Eye (tissue), 1 donor: ENCODE results near the gene NUP62.

Experiments
- DNase-seq: peaks from one replicate; pipeline ENCODE4 v3.0.0-alpha.2; 2015

NUP62 gene

DNA sequence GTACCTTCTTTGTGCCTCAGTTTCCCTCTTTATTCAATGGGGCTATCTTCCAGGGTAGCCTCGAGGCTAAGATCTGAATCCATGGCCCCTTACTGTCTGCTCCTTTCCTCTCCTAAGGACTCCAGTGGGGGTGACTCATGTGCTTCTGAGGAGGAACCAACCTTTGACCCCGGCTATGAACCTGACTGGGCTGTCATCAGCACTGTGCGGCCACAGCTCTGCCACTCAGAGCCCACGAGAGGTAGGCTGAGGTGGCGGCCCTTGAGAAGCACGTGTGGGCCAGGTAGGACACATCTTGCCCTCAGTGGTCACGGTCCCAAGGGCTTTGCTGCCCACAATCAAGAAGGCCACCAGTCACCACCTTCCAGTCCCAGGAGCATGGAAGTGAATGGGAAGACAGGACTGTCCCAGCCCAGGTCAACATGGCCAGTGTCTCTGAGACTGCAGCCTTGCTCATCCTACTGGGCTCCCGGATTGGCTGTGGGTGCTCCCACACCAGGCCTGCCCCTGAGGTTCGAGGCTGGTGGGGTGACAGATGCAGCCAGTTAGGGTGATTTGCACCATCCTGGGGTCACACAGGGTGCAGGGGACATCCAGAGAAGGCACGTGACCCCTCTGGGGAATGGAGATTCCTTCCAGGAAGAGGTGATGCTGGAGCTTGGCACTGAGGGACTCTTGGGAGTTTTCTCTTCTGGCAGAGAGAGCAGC lies 49.0 kb downstream of the NUP62 start:
- DNase-seq, result no peak

DNA sequence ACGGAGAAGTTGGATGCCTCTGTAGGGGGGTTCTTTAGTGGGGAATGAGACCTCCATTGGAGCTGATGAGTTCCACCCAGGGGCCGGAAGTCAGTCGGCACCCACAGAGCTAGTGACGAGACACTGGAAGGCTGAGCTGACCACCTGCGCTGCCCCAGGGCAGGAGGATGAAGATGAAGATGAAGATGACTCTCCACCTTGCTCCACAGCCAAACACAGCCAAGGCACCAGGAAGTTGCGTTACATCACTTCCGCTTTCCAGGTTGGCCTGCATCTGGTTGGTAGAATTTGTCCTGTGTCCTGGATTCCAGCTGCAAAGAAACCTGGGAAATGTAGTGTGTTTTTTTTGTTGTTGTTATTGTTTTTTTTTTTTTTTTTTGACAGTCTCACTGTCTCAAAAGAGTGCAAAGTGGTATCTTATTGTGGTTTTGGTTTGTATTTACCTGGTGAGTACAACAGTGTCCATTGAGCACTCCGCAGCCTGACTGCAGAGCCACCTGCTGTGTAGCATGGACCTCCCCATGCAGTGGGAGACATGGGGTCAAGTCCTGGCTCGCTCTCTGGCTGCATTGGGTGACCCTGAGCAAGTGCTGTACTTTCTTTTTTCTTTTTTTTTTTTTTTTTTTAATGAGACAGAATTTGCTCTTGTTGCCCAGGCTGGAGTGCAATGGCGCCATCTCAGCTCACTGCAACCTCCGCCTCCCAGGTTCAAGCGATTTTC lies 49.9 kb downstream of the NUP62 start:
- no peak for DNase-seq

GRCh38 chr19:49878744-49879070 lies 50.6 kb downstream of the NUP62 start:
- no peak for DNase-seq

- DNase-seq, result peak; percentile 99
Observed at GRCh38 chr19:49877879-49878743, 51.2 kb downstream of the NUP62 start.

DNA sequence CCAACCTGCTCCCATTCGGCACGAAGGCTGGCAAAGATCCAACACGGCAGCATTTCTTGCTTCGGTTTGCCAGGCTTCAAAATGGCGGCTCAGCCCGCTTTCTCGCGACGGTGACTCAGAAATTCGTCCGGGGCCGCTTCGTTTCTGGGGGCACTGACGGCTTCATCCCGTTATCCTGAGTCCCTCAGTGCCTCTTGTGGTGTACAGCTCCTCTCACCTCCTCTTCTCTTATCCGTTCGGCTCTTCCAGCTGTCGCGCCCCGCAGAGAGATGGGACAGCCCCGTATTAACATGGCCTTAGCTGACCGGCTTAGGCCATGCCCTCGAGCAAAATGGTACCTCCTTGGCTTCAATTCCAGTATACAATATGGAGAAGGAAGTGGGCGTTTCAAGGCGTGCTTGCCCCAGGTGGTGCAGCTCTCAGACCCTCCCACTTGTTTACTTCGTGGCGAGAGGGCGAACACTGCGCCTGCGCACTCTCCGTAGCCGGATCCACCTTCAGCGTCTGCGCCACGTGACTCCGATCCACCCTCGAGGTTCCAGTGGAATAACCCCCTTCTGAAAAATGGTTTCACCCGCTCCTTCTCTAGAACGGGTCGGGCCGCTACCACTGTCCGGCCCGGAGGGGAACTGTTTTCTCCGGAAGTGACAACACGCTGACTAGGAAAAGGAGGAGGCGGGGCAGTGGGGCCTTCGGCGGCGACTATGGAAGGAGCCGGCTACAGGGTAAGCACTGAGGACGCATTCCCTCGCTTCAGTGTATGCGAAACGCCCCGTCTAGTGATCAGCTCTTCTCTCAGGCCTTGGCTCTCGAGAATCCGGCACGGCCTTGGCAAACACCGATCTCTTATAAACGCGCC lies 52.1 kb downstream of the NUP62 start, which contains the start of the genes AKT1S1 and TBC1D17:
Gene AKT1S1, minus strand, starts transcription at position 336 of the 859 bp plus-strand sequence. CDS start 4,060 bp downstream, outside the sequence.
Gene TBC1D17, plus strand, starts transcription at position 683 of the 859 bp plus-strand sequence. Its CDS starts 22 bp downstream, at position 705.
- peak; percentile 100 for DNase-seq

- DNase-seq, result peak; percentile 100
Observed at GRCh38 chr19:49876422-49877019, 52.8 kb downstream of the NUP62 start.

DNA sequence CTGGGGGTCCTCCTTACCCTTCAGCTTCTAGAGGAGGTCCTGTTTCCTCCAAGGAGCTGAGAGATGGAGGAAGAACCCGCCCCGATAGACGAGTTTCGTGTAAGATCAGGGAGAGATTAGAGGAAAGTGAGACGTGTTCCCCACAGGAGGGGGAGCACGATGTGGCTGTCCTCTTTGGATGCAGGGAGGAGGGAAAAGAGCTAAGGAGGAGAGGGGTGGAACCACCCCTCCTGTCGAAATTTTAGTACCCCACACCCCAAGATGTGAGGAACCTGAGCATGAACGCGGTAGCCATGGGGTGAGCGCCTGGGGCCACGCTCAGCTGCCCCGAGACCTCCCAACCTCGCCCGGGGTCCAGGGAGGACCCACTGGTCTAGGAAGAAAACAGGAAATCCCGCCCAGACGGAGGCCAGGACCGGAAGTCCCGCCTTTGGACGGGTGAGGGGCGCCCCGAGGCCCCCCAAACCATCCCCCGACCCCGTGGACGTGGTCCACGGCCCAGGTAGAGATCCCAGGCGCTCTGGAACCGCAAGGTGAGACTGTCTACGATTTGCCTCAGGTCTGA lies 53.4 kb downstream of the NUP62 start:
- DNase-seq, result peak; percentile 88

- no peak for DNase-seq
Observed at GRCh38 chr19:49875177-49875576, 54.1 kb downstream of the NUP62 start.

GRCh38 chr19:49874503-49875157 lies 54.7 kb downstream of the NUP62 start:
- no peak for DNase-seq

DNA sequence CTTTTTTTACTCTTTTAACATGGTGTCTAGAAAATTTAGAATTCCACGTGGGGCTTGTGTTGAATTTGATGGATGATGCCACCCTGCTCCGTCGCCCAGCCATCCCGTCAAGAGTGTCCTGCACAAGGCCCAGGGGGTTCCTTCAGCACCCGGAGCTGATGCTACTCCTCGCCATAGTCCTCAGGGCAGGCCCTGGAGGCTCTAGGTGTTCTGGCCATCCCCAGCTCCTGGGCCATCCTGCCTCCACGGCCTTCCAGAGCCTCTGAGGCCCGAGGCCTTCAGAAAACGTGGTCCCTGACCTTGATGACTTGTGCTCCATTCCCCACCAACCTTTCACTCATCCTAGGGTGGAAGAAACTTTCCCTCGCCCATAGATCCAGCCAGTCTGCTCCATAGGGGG lies 55.5 kb downstream of the NUP62 start:
- no peak for DNase-seq

DNA sequence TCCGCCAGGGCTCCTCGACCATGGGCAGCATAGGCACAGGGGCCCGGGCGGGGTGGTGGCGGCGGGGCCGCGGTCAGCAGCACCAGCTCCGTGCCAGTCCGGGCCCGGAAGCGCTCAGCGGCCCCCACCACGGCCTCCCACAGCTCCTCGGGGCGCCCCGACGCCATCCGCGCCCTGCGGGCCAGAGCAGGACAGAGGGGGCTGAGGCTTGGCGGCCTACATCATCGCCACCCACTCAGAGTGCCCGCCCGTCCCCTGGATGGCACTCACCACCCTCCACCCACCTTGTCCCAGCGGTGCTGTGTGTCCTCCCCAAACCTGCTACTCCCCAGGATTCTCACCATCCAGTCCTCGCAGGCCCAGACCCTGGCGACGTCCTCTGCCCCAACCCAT lies 56.2 kb downstream of the NUP62 start:
- no peak for DNase-seq

GRCh38 chr19:49872245-49873128 lies 56.8 kb downstream of the NUP62 start:
- DNase-seq, result no peak

- no peak for DNase-seq
Observed at GRCh38 chr19:49871349-49871985, 57.8 kb downstream of the NUP62 start.

GRCh38 chr19:49870309-49870901 lies 58.9 kb downstream of the NUP62 start:
- no peak for DNase-seq

DNA sequence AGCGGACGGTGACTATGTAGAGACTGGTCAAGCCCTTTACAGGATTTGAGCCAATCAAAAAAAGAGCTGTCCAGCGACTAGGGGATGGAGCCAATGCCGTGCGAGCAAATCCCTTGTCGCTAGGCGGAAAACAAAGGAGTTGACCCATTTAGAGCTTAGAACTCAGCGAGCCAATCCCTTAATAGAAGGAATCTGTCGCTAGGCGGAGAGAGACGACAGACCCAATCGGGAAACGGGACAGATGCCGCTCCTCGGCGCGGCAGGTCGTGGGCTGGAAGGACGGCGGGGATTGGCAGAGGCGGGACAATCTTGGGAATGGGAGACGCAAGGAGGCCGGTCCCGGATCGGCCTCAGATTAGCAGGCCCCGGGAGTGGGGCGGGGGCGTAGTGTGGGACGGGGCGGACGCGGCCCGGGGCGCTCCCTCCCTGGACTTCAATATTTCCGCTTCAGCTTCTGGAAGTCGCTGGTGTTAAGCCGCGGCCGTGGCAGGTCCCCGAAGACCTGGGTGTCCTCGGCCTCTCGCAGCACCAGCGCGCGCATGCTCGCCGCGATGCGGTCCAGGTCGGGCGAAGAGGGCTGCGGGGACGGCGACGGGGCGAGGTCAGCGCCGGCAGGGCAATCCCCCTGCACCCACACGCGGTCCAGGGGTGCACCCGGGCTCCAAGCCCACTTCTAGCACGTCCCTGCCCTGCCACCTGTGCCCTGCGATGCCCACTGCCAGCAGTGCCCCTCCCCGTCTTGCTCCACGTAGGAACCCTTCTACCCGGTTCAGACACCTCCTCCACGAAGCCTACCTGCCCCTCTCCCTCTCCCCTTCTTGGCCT lies 59.6 kb downstream of the NUP62 start:
- DNase-seq, result peak; percentile 100

- no peak for DNase-seq
Observed at GRCh38 chr19:49869009-49869483, 60.3 kb downstream of the NUP62 start.

DNA sequence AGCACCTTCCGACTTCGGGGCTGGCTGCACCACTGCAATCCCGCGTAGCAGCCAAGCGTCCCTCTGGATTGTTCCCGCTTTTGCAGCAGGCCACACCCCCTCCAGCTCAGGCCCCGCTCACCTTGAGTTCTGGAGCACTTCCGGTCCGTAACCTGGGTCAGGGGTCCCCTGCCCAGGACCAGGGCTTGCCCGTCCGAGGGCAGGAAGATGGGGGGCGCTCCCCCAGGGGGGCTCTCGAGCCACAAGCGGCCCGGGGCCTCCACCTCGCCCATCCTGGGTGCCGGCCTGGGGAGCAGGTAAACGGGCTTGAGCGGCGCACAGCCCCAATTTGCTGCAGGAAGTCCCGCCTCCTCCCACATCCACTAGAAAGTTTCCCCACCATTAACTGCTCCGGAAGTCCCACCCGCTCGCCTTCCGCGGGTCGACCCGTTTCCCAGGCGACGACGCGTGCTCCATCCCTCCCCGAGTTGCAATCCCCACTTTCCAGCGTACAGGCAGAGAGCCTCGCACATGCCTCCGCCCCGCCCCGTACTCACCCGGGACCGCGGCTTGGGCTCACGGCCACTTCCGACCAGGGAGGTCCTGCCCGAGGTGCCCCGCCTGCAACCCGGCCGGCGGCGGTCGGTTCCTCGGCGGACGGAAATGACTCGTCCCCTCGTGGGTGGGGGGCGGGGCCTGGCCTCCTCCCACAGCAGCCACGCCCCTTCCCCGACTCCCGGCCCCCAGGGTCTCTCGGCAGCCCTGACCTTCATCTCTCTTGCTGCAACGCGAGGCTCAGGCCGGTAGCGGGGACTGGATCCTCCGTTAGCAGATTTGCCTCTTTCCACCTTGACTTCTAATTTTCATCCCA lies 62.1 kb downstream of the NUP62 start, which contains the start of gene PNKP:
Gene PNKP, minus strand, starts transcription at position 644 of the 850 bp plus-strand sequence. Its CDS starts 372 bp downstream, at position 272.
- DNase-seq, result peak; percentile 96
